GM12892 (cell line): ENCODE measurements around the gene BICC1.

ENCODE experiments used
- POLR2A ChIP-seq: IDR thresholded peaks from 2 replicates; pipeline ENCODE4 v1.6.1; 2011; ENCODE audit warnings: low read depth, low read length, control low read depth
- POLR2AphosphoS5 ChIP-seq: IDR thresholded peaks from 2 replicates; pipeline ENCODE4 v1.6.1; 2011; ENCODE audit warnings: low read depth, low read length, control low read depth
- TAF1 ChIP-seq: IDR thresholded peaks from 2 replicates; pipeline ENCODE4 v1.6.1; 2011; ENCODE audit warnings: low read depth, mild to moderate bottlenecking, control low read depth, low read length, borderline replicate concordance

- no peak for TF ChIP-seq POLR2A
- TF ChIP-seq POLR2AphosphoS5: no peak
- TF ChIP-seq TAF1: no peak
These were observed 242.0 kb downstream of the BICC1 start for GRCh38 chr10:58754469-58755339.
